ENCODE measurements around the gene MAD2L2.
A peak's percentile ranks its signal among the peaks of the same experiment; 100 is the strongest.

The MAD2L2 gene

DNA sequence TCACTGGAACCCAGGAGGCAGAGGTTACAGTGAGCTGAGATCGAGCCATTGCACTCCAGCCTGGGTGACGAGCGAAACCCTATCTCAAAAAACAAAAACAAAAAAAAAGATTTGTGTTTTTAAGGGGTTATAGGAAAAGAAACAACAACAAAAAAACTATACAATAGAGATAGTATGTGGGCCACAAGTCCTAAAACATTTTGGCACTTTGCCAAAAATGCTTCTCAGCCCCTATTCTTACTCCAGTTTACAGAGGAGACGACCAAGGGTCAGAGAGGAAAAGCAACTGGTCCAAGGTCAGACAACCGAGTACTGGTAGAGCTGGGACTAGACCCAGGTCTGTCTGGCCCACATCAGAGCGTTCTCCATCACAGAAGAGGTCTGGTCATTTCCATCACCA, 23.3 kb downstream of the MAD2L2 start:
- no peak overlapping the region for H3K27ac ChIP-seq
- CTCF ChIA-PET: no interaction called here
- no peak for DNase-seq (ENCODE audit: low spot score)
- TF ChIP-seq, protein P1, sequence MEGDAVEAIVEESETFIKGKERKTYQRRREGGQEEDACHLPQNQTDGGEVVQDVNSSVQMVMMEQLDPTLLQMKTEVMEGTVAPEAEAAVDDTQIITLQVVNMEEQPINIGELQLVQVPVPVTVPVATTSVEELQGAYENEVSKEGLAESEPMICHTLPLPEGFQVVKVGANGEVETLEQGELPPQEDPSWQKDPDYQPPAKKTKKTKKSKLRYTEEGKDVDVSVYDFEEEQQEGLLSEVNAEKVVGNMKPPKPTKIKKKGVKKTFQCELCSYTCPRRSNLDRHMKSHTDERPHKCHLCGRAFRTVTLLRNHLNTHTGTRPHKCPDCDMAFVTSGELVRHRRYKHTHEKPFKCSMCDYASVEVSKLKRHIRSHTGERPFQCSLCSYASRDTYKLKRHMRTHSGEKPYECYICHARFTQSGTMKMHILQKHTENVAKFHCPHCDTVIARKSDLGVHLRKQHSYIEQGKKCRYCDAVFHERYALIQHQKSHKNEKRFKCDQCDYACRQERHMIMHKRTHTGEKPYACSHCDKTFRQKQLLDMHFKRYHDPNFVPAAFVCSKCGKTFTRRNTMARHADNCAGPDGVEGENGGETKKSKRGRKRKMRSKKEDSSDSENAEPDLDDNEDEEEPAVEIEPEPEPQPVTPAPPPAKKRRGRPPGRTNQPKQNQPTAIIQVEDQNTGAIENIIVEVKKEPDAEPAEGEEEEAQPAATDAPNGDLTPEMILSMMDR (conservative IDR thresholded peaks at IDR 0.05; ENCODE audit: low read depth): no peak
- POLR2A ChIA-PET (ENCODE audit: low non-redundant PET): no interaction called here

DNA sequence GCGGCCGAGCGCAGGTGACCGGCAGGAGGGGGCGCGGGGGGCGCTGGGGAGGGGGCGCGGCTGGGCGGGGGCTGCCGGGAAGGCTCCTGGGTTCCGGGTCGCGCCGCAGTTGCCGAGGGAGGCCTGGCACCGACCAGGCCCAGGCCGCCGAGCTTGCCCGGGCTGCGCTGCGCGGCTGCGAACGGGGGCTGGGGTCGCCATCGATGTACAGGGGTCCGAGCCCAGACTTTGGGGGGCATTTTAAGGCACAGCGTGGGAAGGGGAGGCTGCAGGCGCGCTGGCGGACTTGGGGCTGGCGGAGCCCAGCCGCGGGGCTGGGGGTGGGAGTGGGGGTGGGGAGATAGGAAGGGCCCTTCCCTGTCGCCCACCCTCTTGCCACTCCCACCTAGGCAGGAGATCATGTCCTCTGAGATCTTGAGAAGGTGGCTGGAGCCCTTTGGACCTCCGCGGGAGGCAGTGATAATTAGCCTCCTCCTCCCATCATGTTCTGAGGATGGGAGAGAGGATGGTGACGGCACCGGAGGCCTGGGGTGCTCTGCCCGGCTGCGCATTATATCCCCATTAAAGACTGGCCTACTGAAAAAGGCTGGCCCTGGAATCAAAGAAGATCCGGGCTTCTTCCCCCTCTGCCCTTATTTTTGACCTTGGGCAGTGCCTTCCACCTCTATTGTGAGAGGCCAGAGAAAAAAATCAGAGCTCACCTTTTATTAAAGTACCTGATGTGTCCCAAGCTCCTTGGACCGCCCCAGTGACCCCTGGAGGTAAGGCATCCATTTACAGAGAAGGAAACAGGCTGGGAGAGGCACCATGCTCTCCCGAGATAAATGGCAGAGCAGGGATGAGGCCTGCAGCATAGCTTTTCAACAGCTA, 25.8 kb downstream of the MAD2L2 start:
- POLR2A ChIA-PET (ENCODE audit: low non-redundant PET): interaction anchor here (0.5 kb wide), 1 partner anchor 77 kb away, joined by 6 read pairs; no protein-coding TSS in a partner anchor
- TF ChIP-seq, protein P1 (conservative IDR thresholded peaks at IDR 0.05; ENCODE audit: low read depth): no peak
- DNase-seq (ENCODE audit: low spot score): no peak
- CTCF ChIA-PET: interaction anchor here (0.6 to 2.5 kb wide), 4 partner anchors 9 to 27 kb away, joined by 4 to 9 read pairs (median 4); partner anchors contain the start of gene FBXO6
- H3K27ac ChIP-seq: peak overlapping the region; percentile 97

DNA sequence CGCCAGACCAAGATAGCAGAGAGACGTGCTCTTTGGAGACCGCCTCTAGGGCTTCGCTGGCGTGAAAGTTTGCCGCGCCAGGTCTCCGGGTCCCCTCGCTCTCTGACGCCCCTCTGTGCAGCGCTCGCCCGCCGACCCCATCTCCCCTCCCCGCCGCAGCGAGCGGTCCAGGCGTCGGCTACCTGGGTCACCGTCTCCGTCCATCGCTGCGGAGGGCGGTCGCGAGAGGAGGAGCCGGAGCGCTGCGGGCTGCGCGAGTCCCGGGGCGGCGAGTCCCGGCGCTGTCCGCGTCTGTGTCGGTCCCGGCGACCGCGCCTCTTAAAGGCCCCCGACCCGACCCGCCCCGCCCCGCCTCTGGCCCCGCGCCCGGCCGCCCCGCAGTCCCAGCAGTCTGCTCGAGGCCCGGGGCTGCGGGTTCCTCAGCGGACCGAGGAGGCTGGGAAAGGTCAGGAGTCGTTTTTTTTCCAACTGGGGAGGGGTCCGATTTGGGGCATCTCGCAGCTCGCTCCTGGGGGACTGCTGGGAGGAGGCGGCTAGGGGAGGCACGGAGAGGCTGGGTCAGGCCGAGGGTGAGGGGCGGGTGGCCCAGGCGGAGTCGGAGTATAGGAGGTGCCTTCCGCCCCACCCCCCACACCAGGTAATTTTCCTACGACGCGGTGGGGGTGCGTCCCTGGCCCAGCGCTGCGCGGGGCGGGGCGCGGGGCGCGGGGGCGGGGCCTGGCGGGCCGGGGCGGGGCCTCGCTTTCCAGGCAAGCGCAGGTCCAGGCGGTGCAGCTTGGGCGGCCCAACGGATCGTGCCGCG, 26.6 kb downstream of the MAD2L2 start, which contains the start of the genes FBXO2 and FBXO44:
Gene FBXO2 (minus strand): TSS at position 293 of the 802 bp plus-strand sequence. CDS start 89 bp downstream, at position 204.
Gene FBXO44 (plus strand): TSS at position 741 of the 802 bp plus-strand sequence. CDS start 959 bp downstream, outside the sequence.
- TF ChIP-seq, protein P1 (conservative IDR thresholded peaks at IDR 0.05; ENCODE audit: low read depth): no peak
- POLR2A ChIA-PET (ENCODE audit: low non-redundant PET): interaction anchor here (0.6 kb wide), 1 partner anchor 153 kb away, joined by 3 read pairs; no protein-coding TSS in a partner anchor
- H3K27ac ChIP-seq: peak within 1 kb of the TSS; percentile 97
- CTCF ChIA-PET: interaction anchor here (0.6 to 2.5 kb wide), 5 partner anchors 8 to 189 kb away, joined by 3 to 13 read pairs (median 4); partner anchors contain the start of gene FBXO6
- peak; percentile 73 for DNase-seq (ENCODE audit: low spot score)

DNA sequence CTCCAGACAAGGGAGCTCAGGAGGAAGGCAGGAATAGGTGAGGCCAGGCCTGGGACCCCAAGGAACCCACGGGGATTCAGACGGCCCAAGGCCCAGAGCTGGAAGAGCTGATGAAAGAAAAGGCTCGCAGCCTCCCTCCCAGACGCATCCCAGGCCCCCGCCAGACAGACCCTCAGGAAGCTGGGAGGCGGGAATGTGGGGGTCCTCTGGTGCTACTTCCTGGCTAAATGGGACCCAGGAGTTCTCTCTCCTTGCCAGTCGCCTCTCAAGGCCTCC, 27.1 kb downstream of the MAD2L2 start:
- TF ChIP-seq, protein P1 (conservative IDR thresholded peaks at IDR 0.05; ENCODE audit: low read depth): no peak
- POLR2A ChIA-PET (ENCODE audit: low non-redundant PET): interaction anchor here (0.6 kb wide), 2 partner anchors 9 to 152 kb away, joined by 3 to 9 read pairs; no protein-coding TSS in a partner anchor
- CTCF ChIA-PET: interaction anchor here (0.7 to 2.5 kb wide), 4 partner anchors 11 to 188 kb away, joined by 3 to 13 read pairs (median 6); partner anchors contain the start of gene FBXO6
- peak; percentile 28 for DNase-seq (ENCODE audit: low spot score)
- peak overlapping the region; percentile 97 for H3K27ac ChIP-seq

DNA sequence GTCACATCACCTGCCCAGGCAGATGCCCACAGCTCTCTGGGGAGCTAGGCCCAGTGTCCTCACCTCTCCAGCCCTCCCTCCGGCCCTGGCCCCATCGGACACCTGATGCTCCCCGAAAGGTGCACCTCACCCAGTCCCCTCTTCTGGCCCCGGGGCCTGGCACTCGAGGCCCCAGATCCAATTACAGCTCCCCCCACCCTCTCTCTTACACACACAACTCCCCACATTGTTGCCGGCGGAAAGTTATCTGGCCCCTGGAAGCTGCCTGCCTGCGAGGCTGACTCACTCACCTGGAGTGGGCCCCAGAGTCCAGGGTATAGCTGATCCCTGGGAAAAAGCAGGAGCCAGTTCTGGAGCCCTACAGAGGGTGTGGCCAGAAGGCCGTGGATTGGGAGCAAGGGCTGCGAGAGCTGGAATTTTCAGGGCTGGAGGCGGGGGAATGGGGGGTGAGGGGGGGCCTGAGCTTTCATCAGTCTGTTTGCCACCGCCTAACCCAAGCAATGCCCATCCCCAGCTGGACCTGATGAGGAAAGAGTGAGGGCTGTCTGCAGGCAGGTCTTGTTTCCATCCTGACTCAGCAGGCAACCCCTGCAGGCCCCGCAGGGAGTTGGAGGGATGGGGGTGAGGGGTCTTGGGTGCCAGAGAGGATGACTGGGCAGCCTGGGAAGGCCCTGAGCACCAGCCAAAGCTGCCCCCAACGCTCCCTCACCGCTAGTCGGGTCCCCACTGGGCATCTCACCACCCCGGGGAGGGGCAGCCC, 27.7 kb downstream of the MAD2L2 start:
- H3K27ac ChIP-seq: peak overlapping the region; percentile 97
- TF ChIP-seq, protein P1 (conservative IDR thresholded peaks at IDR 0.05; ENCODE audit: low read depth): no peak
- DNase-seq (ENCODE audit: low spot score): peak; percentile 93
- ChIA-PET POLR2A (ENCODE audit: low non-redundant PET) (interaction anchor here (0.6 kb wide), 2 partner anchors 9 to 152 kb away, joined by 3 to 9 read pairs; no protein-coding TSS in a partner anchor), CTCF (interaction anchor here (0.7 to 2.5 kb wide), 5 partner anchors 11 to 440 kb away, joined by 3 to 13 read pairs (median 3); partner anchors contain the start of gene FBXO6)

All from RWPE1 (cell line).